Tibial nerve (tissue), 4 donors: ENCODE data around the gene HRH2. TPM values are rescaled to one million over a fixed set of nuclear protein-coding genes. Genes with fewer than 3 reads are reported as not detected.

Experiments used
- DNase-seq, 2 donors: peaks; one replicate each; pipeline ENCODE4 v3.0.0-alpha.2; 2019; ENCODE audit warnings: low spot score in 2 of 2
- H3K27ac ChIP-seq, 4 donors: fragments of 200-600 bp; sonication (generic) in 3 of 4; one replicate each; pipeline ENCODE4 v1.5.1; 2017 to 2019; ENCODE audit warnings: mild to moderate bottlenecking in 1 of 4
- H3K27me3 ChIP-seq, 2 donors: fragments of 200-600 bp; sonication (generic) in 1 of 2; one replicate each; pipeline versions ENCODE4 v1.5.1 to v1.6.0; 2017 to 2019
- H3K36me3 ChIP-seq, 3 donors: fragments of 200-600 bp; sonication (generic); one replicate each; pipeline ENCODE4 v1.5.1; 2018 to 2019
- H3K4me1 ChIP-seq, 4 donors: fragments of 200-600 bp; sonication (generic) in 3 of 4; one replicate each; pipeline ENCODE4 v1.5.1; 2017 to 2019
- H3K4me3 ChIP-seq, 4 donors: fragments of 200-600 bp; sonication (generic) in 3 of 4; one replicate each; pipeline ENCODE4 v1.5.1; 2017 to 2019; ENCODE audit warnings: mild to moderate bottlenecking in 1 of 4, moderate library complexity in 1 of 4
- H3K9me3 ChIP-seq, 4 donors: fragments of 200-600 bp; sonication (generic) in 3 of 4; one replicate each; pipeline ENCODE4 v1.5.1; 2017 to 2019
- EP300 ChIP-seq, 2 donors: sonication (generic); formaldehyde crosslinking; IDR thresholded peaks; one replicate each; pipeline ENCODE4 v1.6.1; 2017; ENCODE audit warnings: antibody characterized with exemption in 2 of 2, mild to moderate bottlenecking in 1 of 2
- POLR2A ChIP-seq, 2 donors: fragments of 450-650 bp; IDR thresholded peaks; one replicate each; pipeline ENCODE4 v1.6.1; 2017; ENCODE audit warnings: antibody characterized with exemption in 2 of 2, mild to moderate bottlenecking in 2 of 2, moderate library complexity in 2 of 2
- WGBS, 2 donors: methylation state at CpG; one replicate each; pipeline ENCODE4 v1.1.5; 2018; 5-methylcytosine and 5-hydroxymethylcytosine counted together
- total RNA-seq, 4 donors: library from RNA; depleted of rRNA; stranded (reverse); fragments of >200 nt; gene quantifications; one replicate each; pipeline ENCODE4 v1.1.0, GENCODE V29; 2016
- TF ChIP-seq, protein P1 (sequence below), 5 experiments: fragments of 200-600 bp in 3 of 5; fragments of 450-650 bp in 2 of 5; sonication (generic) in 3 of 5; IDR thresholded peaks; one replicate each; pipeline ENCODE4 v1.5.1; 2016 to 2019; ENCODE audit warnings: antibody characterized with exemption in 5 of 5, mild to moderate bottlenecking in 3 of 5, moderate library complexity in 2 of 5

The HRH2 gene
- total RNA-seq, 4 donors from 2014 or later: 0.84 to 9.3 (median 3.4) TPM

DNA sequence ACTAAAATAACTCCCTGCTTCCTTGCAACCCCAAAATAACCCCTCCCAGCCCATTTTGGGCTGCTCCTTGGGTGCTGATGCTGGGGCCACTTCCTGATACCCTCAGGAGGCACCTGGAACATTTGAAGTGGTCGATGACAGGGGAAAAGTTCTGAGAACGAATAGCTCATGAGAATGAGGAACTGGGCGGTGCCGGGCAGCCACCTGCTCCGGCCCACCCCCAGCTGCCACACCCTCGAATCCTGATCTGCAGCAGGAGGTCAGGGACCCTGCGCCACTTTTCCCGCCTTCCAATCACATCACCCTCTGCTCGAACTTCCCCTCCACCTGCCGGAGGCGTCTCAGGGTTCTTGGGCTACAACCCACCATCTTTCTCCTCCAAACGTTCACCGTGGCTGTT is 19.7 kb downstream of the HRH2 start:
- no peaks in the 10 kb centered on the region for H3K4me1 ChIP-seq
- TF ChIP-seq, protein P1, sequence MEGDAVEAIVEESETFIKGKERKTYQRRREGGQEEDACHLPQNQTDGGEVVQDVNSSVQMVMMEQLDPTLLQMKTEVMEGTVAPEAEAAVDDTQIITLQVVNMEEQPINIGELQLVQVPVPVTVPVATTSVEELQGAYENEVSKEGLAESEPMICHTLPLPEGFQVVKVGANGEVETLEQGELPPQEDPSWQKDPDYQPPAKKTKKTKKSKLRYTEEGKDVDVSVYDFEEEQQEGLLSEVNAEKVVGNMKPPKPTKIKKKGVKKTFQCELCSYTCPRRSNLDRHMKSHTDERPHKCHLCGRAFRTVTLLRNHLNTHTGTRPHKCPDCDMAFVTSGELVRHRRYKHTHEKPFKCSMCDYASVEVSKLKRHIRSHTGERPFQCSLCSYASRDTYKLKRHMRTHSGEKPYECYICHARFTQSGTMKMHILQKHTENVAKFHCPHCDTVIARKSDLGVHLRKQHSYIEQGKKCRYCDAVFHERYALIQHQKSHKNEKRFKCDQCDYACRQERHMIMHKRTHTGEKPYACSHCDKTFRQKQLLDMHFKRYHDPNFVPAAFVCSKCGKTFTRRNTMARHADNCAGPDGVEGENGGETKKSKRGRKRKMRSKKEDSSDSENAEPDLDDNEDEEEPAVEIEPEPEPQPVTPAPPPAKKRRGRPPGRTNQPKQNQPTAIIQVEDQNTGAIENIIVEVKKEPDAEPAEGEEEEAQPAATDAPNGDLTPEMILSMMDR (IDR thresholded peaks at IDR 0.05): no peak
- no peak for TF ChIP-seq EP300 (IDR thresholded peaks at IDR 0.05)
- no peak for TF ChIP-seq POLR2A (IDR thresholded peaks at IDR 0.05)
- H3K4me3 ChIP-seq: no peak overlapping the region
- no peaks in the 10 kb centered on the region for H3K27me3 ChIP-seq
- DNase-seq: no peak
- 70 to 71% methylated on average over 13 of the region's 13 CpGs for WGBS, 2 donors
- H3K27ac ChIP-seq: no peak overlapping the region
- no peaks in the 10 kb centered on the region for H3K9me3 ChIP-seq
- no peaks in the 10 kb centered on the region for H3K36me3 ChIP-seq

DNA sequence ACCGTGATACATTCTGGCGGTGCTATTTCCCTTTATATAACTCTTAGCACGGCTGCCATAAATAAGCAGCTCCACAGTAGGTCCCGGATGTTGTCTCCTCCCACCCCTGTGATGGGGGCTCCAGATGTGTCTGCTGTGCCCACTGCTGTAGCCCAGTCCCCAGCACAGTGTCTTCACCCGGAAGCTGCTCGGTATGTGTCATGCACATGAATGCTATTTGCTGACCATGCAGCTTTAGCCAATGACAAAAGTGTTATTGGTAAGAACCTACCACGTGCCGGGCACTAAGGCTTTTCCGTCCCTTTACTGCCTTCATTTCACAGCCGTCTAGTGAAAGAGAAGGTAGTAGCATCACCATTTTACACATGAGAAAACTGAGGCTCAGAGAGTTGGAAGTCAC is 20.2 kb downstream of the HRH2 start:
- no peaks in the 10 kb centered on the region for H3K9me3 ChIP-seq
- no peaks in the 10 kb centered on the region for H3K27me3 ChIP-seq
- 67% methylated on average over 10 of the region's 10 CpGs for WGBS, 2 donors
- TF ChIP-seq, protein P1 (IDR thresholded peaks at IDR 0.05): no peak
- no peak for TF ChIP-seq POLR2A (IDR thresholded peaks at IDR 0.05)
- TF ChIP-seq EP300 (IDR thresholded peaks at IDR 0.05): no peak
- H3K4me3 ChIP-seq: no peak overlapping the region
- no peak overlapping the region for H3K27ac ChIP-seq
- no peak for DNase-seq
- H3K36me3 ChIP-seq: no peaks in the 10 kb centered on the region
- no peaks in the 10 kb centered on the region for H3K4me1 ChIP-seq

DNA sequence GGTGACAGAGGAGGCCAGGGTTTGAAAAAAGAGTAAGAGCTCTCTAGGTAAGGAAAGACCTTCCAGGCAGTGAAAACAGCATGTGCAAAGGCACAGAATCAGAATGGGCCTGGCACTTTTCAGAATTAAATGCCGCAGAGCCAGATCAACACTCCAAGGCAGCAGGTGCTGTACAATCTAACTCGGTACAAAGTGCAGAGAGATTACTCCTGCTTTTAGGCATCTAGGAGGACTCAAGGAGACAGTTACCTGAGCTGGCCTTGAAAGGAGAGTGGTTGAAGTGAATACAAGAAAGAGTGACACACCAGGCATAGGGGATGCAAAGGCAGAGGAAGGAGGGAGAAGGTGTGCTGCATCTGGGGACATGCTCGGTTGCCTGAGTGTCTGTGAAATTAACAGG is 21.5 kb downstream of the HRH2 start:
- no peak overlapping the region for H3K27ac ChIP-seq
- no peaks in the 10 kb centered on the region for H3K4me1 ChIP-seq
- TF ChIP-seq, protein P1 (IDR thresholded peaks at IDR 0.05): no peak
- TF ChIP-seq EP300 (IDR thresholded peaks at IDR 0.05) (no peak), POLR2A (IDR thresholded peaks at IDR 0.05) (no peak)
- H3K9me3 ChIP-seq: peaks cover 0 to 5% (median 0%) of the 10 kb centered on the region in 4 donors
- no peaks in the 10 kb centered on the region for H3K27me3 ChIP-seq
- H3K36me3 ChIP-seq: no peaks in the 10 kb centered on the region
- no peak for DNase-seq
- 79 to 84% methylated on average over 3 of the region's 3 CpGs for WGBS, 2 donors
- no peak overlapping the region for H3K4me3 ChIP-seq

DNA sequence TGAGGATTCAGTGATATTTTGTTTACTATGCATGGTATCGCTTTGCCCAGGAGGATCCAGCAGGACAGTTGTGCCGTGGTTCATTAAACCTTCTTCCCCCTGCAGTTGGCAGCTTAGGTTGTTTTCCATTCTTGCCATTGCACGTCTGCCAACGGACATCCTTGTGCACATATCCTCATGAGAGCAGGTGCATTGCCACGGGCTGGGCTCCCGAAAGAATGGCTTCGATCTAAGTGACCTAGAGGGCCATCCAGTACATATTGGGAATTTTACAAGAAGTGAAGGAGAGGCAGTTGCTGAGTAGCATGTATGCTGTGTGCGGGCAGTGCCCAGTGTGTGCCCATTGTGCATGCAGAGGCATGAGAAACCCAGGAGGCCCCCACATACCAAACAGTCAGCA is 22.1 kb downstream of the HRH2 start:
- H3K4me3 ChIP-seq: no peak overlapping the region
- H3K9me3 ChIP-seq: peaks cover 0 to 5% (median 0%) of the 10 kb centered on the region in 4 donors
- no peaks in the 10 kb centered on the region for H3K36me3 ChIP-seq
- no peak overlapping the region for H3K27ac ChIP-seq
- no peaks in the 10 kb centered on the region for H3K4me1 ChIP-seq
- DNase-seq: no peak
- WGBS, 2 donors: 88 to 93% methylated on average over 8 of the region's 8 CpGs
- no peaks in the 10 kb centered on the region for H3K27me3 ChIP-seq
- TF ChIP-seq POLR2A (IDR thresholded peaks at IDR 0.05) (no peak), EP300 (IDR thresholded peaks at IDR 0.05) (no peak)

DNA sequence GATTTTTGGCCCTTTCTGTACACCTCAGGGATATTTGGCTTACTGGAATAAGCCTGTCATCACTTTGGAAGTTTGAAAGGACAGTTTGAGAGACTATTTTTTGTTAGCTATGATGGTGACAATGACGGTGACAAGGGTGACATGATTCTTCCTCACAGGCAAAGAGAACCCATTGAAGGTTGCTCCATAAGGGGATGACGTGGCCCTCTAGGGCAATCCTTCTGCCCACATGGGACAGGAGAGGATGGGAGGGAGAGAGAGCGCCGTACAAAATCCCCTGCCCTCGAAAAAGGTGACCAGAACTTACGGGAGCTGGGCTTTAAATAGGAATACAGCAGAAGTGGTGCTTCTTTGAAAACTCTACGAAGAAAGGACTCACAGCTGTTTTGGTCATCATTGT is 22.6 kb downstream of the HRH2 start:
- 74 to 78% methylated on average over 7 of the region's 7 CpGs for WGBS, 2 donors
- DNase-seq: no peak
- Histone ChIP-seq H3K9me3 (peaks cover 0 to 5% (median 0%) of the 10 kb centered on the region in 4 donors), H3K4me1 (no peaks in the 10 kb centered on the region), H3K27me3 (no peaks in the 10 kb centered on the region), H3K36me3 (no peaks in the 10 kb centered on the region), H3K27ac (no peak overlapping the region), H3K4me3 (no peak overlapping the region)
- TF ChIP-seq EP300 (IDR thresholded peaks at IDR 0.05) (no peak), POLR2A (IDR thresholded peaks at IDR 0.05) (no peak)
- TF ChIP-seq, protein P1 (IDR thresholded peaks at IDR 0.05): no peak
